Osteoblast (primary cell): Measurements from ENCODE around the gene USO1. TPM values are rescaled to one million over a fixed set of nuclear protein-coding genes. Genes with fewer than 3 reads are reported as not detected.
"Not testable (repeated sequence)": the region's sequence is repeated elsewhere in the genome, so short reads cannot be mapped to it uniquely, and the experiment has no call there.

ENCODE experiments used
- DNase-seq: peaks from one replicate; pipeline ENCODE4 v3.0.0; 2011; ENCODE audit warnings: low spot score, mixed read lengths; ENCODE audit not compliant: insufficient read length; ENCODE audit errors: missing footprints
- H2AFZ ChIP-seq: 2 replicates; pipeline ENCODE4 v1.6.0; 2011; ENCODE audit warnings: mild to moderate bottlenecking, low read length
- H3K27ac ChIP-seq: 2 replicates; pipeline ENCODE4 v1.5.1; 2011; ENCODE audit warnings: mild to moderate bottlenecking, low read depth, low read length, moderate library complexity
- H3K27me3 ChIP-seq: 2 replicates; pipeline ENCODE4 v1.6.0; 2012; ENCODE audit warnings: mild to moderate bottlenecking, control low read depth, inconsistent platforms, low read length, moderate library complexity; ENCODE audit not compliant: insufficient read depth
- H3K36me3 ChIP-seq: 2 replicates; pipeline ENCODE4 v1.5.1; 2011; ENCODE audit warnings: mild to moderate bottlenecking, low read length, control low read depth, moderate library complexity; ENCODE audit not compliant: insufficient read depth
- H3K4me1 ChIP-seq: 2 replicates; pipeline ENCODE4 v1.5.1; 2011; ENCODE audit warnings: mild to moderate bottlenecking, low read length, control low read depth, moderate library complexity; ENCODE audit not compliant: insufficient read depth
- H3K4me2 ChIP-seq: 2 replicates; pipeline ENCODE4 v1.6.0; 2011; ENCODE audit warnings: mild to moderate bottlenecking, low read length; ENCODE audit not compliant: insufficient read depth
- H3K4me3 ChIP-seq: fragments of 200-600 bp; sonication (generic); 3 replicates; pipeline ENCODE4 v1.5.1; 2012; ENCODE audit warnings: mild to moderate bottlenecking, low read length, inconsistent platforms; ENCODE audit not compliant: insufficient read depth
- H3K79me2 ChIP-seq: 2 replicates; pipeline ENCODE4 v1.6.0; 2012; ENCODE audit warnings: mild to moderate bottlenecking, low read length, control low read depth, inconsistent platforms; ENCODE audit not compliant: insufficient read depth
- H3K9me3 ChIP-seq: 2 replicates; pipeline ENCODE4 v1.5.1; 2011; ENCODE audit warnings: low read depth, low read length, control low read depth
- H4K20me1 ChIP-seq: 2 replicates; pipeline ENCODE4 v1.6.0; 2012; ENCODE audit warnings: mild to moderate bottlenecking, low read length, control low read depth; ENCODE audit not compliant: insufficient read depth
- CTCF ChIP-seq: IDR thresholded peaks from 2 replicates; pipeline ENCODE4 v1.5.1; 2011; ENCODE audit warnings: mild to moderate bottlenecking, low read depth, low read length, moderate library complexity; ENCODE audit errors: extremely low read depth
- total RNA-seq: library from RNA; depleted of rRNA; stranded (reverse); fragments of >200 nt; gene quantifications from 2 replicates; pipeline ENCODE4 v1.2.3, GENCODE V29; 2012

Gene USO1
- total RNA-seq, 1 donor = 122 TPM

- Histone ChIP-seq H3K27me3 (no peaks in the 10 kb centered on the region), H3K27ac (peak overlapping the region; percentile 99), H4K20me1 (peaks cover 28% of the 10 kb centered on the region), H3K4me1 (peaks cover 41% of the 10 kb centered on the region), H3K36me3 (no peaks in the 10 kb centered on the region), H2AFZ (peak overlapping the region; percentile 87), H3K4me2 (peak overlapping the region; percentile 85), H3K4me3 (peak overlapping the region; percentile 99), H3K79me2 (peaks cover 60% of the 10 kb centered on the region), H3K9me3 (no peaks in the 10 kb centered on the region)
- no peak for TF ChIP-seq CTCF
- DNase-seq = peak; percentile 88
Observed at GRCh38 chr4:75724867-75725724, 719 bp downstream of the USO1 start.

- not testable (repeated sequence) for DNase-seq, H2AFZ ChIP-seq, H3K36me3 ChIP-seq, H3K27me3 ChIP-seq, H3K9me3 ChIP-seq
- peaks cover 70% of the 10 kb centered on the region for H3K79me2 ChIP-seq
- H3K4me2 ChIP-seq = peak overlapping the region; percentile 85
- H3K4me3 ChIP-seq = peak overlapping the region; percentile 99
- peak overlapping the region; percentile 99 for H3K27ac ChIP-seq
- H3K4me1 ChIP-seq = peaks cover 41% of the 10 kb centered on the region
- H4K20me1 ChIP-seq = peaks cover 35% of the 10 kb centered on the region
Observed at GRCh38 chr4:75725942-75726538, 1.7 kb downstream of the USO1 start.

GRCh38 chr4:75726577-75726976 is 2.2 kb downstream of the USO1 start:
- Histone ChIP-seq H3K4me2 (peak overlapping the region; percentile 85), H3K27ac (peak overlapping the region; percentile 56), H3K4me3 (peak overlapping the region; percentile 99), H3K79me2 (peaks cover 74% of the 10 kb centered on the region), H2AFZ (no peak overlapping the region), H3K27me3 (no peaks in the 10 kb centered on the region), H3K9me3 (no peaks in the 10 kb centered on the region), H3K4me1 (peaks cover 41% of the 10 kb centered on the region), H3K36me3 (peaks cover 4% of the 10 kb centered on the region), H4K20me1 (peaks cover 35% of the 10 kb centered on the region)
- no peak for TF ChIP-seq CTCF
- no peak for DNase-seq

GRCh38 chr4:75727073-75727472 is 2.7 kb downstream of the USO1 start:
- Histone ChIP-seq H3K27ac (peak overlapping the region; percentile 56), H4K20me1 (peaks cover 35% of the 10 kb centered on the region), H3K36me3 (peaks cover 4% of the 10 kb centered on the region), H3K4me1 (peaks cover 41% of the 10 kb centered on the region), H2AFZ (no peak overlapping the region), H3K27me3 (no peaks in the 10 kb centered on the region), H3K79me2 (peaks cover 78% of the 10 kb centered on the region), H3K4me3 (peak overlapping the region; percentile 99), H3K9me3 (no peaks in the 10 kb centered on the region), H3K4me2 (peak overlapping the region; percentile 85)
- TF ChIP-seq CTCF = no peak
- no peak for DNase-seq
